ENCODE results near the gene PTBP3.
A peak's percentile ranks its signal among the peaks of the same experiment; 100 is the strongest.

PTBP3 gene

DNA sequence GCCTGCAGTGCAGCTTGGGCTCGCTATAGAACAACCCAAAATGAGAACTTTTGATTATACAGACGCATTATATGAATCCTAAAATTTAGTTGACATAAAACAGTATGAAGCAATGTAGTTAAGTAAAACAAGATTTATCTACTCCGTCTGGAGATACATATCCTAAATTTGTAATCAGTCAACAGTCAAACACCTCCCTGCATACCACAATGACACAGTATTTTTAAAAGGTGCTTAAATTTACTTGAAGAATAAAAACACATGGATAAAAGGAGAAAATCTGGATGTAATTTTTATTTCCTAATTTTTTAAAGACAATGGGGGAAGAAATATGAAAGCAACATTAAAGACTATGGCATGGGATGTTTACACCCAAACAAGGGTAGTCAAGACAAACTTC is 70.8 kb downstream of the PTBP3 start:
- DNase-seq, result no peak

DNA sequence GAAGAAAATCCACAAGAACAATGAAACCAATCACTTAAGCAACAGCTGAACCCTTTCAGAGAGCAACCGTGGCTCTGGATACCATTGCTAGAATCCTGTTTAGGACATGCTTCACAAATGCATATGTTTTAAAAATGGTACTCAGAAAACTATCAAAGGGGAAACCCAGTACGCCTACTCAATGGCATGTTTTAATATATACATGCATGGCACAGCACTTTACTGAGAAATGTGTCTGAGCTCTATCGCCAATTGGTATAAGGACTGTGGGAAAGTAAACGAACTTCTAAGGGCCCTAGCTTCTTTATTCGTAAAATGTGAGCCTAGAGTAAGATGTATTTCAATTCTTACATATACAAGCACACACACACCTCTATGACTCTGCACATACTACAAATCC is 72.3 kb downstream of the PTBP3 start:
- DNase-seq, result no peak

DNA sequence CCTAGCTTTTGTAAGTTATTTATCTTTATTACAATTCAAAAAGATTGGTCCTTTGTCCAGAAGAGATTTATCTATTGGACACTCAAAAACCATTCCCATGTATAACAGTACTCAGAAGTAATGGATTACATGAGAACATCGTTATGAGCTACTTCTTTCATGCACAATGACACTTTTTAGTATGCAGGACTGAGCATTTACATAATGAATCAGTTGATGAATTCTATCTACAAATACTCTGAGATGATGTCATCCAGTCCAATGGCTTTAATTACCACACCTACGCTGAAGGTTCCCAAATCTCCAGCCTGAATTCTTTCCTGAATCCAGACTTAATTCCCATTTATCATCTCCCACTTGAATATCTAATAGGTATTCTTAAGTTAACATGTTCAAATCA is 75.3 kb downstream of the PTBP3 start:
- no peak for DNase-seq

DNA sequence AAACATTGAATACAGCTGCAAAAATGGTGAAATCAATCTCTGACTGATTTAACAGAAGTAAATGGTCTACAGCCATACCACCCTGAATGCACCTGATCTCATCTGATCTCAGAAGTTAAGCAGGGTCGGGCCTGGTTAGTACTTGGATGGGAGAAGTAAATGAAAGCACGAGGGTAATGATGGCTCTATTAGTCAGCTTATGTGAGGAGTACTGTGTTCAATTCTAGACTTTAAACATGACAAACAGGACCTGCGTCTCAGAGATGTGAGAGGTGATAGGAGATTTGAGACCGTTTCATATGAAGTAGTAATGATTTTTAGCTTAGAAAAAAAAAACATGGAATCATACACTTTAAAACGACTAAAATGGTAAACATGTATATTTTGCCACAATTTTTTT is 81.2 kb downstream of the PTBP3 start:
- no peak for DNase-seq

DNA sequence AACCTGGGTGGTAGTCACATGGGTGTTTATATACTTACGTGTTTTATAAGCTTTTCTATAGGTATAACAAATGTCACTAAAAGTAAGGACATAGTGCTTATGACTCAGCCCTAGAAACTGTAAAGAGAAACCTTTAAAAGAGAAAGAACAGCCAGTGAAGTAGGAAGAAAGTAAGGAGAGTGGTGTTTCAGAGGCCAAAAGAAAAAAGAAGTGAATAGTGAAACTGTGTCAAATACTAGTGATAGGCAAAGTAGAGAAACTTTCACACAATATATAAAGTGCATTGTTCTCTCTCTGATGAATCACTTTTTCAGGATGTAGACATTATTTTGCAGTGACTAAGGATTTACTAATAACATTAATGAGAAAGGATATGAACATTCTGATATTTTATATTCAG is 84.1 kb downstream of the PTBP3 start:
- no peak for DNase-seq

DNA sequence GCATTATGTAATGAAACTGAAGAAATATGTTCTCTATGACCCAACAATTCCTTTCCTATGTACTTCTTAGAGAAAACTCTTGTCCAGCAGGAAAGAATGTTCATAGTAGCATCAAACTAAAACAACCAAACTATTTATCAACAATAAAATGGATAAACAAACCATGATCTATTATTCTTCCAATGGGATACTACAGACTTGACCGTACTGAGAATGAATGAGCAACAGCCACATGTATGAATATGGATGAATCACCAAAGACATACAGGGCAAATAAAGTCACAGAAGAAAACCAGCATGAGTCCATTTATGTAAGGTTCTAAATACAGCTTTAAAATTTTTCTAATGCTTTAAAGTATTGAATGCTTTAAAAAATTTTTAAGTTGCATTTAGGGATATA is 84.7 kb downstream of the PTBP3 start:
- no peak for DNase-seq

DNA sequence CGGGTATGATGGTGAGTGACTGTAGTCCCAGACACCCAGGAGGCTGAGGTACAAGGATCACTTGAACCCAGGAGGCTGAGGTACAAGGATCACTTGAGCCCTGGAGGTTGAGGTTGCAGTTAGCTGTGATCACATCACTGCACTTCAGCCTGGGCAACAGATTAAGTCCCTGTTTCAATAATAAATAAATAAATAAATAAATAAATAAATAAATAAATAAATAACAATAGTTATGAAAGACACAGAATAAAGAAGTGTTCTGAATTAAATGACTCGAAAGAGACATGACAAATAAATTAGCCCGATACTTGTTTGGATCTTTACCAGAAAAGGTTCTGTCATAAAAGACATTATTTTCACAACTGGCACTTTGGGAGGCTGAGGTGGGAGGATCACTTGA is 86.3 kb downstream of the PTBP3 start:
- DNase-seq, result no peak

DNA sequence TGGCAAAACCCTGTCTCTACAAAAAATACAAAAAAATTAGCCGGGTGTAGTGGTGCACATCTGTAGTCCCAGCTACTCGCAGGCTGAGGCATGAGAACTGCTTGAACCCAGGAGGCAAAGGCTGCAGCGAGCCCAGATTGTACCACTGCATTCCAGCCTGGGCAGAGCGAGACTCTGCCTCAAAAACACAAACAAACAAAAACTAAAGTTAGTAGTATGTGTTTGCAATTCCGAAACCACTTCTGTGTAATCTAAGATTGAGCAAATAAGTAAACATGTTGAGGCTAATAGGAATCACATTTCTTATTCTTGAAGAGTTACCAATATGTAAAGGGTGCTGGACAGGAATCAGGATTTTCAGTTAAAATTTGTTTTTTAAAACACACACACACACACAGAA is 88.3 kb downstream of the PTBP3 start:
- no peak for DNase-seq

DNA sequence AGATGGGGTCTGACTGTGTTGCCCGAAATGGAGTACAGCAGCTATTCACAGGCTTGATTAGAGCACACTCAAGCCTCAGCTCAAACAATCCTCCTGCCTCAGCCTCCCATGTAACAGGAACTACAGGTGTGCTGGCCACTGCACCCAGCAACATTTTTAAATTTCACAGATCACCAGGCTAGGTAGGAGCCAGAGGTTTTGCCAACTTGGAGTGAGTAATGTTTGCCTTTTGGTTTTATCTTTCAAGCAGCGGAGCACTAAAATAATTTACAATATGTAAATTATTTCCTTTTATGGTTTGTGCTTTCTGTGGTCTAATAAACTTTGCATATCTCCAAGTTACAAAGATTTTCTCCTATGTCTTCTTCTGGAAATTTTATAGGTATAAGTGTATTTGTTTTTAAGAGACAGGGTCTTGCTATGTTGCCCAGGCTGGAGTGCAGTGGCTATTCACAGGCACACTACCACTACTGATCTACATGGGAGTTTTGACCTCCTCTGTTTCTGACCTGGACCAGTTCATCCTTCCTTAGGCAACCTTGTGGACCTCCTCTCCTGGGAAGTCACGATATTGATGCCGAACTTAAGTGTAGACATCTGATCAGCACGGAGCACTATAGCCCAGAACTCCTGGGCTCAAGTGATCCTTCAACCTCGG is 91.1 kb downstream of the PTBP3 start:
- no peak for DNase-seq

DNA sequence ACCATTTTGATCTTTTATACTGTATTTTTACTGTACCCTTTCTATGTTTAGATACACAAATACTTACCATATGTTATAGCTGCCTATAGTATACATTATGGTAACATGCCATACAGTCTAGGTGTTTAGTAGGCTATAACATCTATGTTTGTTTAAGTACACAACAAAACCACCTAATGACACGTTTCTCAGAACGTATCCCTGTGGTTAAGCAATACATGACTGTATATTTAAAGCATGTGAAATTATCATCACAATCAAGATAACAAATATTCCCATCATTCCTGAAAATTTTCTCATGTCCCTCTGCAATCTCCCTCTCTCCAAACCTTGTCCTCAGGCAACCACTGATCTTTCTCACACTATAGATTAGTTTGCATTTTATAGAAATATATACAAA is 91.9 kb downstream of the PTBP3 start:
- no peak for DNase-seq

DNA sequence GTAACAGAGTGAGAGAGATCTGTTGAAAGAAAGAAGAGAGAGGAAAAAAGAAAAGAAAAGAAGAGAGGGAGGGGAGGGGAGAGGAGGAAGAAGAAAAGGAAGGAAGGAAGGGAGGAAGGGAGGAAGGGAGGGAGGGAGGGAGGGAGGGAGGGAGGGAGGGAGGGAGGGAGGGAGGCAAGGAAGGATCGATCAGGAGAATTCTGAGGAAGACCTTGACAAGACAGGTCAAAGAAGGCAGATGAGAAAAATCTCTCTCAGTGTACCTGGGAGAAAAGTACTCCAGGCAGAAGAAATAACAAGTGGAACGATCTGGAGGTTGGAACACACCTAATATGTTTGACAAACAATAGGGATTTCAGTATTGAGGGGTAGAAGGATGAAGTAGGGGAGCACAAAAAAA is 93.7 kb downstream of the PTBP3 start:
- no peak for DNase-seq

DNA sequence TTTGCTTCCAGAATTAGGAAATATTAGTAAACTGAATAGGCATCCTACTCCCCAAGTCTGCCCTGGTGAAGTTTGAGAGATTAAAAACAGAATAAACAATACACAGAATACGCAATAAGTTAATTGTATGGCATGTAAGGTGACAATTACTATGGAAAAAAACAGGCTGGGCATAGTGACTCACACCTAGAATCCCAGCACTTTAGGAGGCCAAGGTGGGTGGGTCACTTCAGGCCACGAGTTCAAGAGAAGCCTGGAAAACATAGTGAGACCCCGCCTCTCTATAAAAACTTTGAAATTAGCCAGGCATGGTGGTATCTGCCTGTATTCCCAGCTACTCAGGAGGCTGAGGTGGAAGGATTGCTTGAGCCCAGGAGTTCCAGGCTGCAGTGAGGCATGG is 94.1 kb downstream of the PTBP3 start:
- no peak for DNase-seq

DNA sequence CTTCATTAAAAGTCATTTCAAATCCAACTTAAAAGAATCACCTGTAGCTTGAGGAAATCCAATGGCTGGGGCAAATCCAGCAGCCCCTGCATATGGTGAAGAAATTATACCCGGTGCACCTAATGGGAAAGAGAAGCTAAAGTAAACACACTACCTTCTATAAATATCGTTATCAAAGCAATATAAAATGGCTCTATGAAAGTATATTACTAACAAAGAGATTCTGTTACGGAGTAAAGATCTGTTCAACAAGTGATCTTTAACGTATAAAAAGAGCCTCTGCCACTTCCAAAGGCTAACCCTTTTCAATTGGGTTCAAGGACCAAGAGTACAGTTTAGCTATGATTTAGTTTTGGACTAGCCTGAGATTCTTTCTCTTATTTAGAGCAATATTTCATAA is 98.6 kb downstream of the PTBP3 start:
- DNase-seq, result no peak

DNA sequence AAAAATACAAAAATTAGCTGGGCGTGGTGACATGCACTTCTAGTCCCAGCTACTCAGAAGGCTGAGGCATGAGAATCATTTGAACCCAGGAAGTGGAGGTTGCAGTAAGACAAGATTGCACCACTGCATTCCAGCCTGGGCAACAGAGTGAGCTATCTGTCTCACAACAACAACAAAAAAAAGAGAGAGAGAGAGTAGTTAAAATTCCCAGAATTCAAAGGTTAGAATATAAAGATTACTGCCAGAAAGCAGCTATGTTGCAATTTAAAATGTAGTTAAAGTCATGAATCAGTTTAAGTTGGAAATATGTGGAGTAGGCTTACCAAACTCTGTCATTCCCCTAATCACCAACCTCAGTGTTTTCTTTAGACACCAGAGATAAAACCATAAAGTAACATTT is 99.7 kb downstream of the PTBP3 start:
- DNase-seq, result no peak

DNA sequence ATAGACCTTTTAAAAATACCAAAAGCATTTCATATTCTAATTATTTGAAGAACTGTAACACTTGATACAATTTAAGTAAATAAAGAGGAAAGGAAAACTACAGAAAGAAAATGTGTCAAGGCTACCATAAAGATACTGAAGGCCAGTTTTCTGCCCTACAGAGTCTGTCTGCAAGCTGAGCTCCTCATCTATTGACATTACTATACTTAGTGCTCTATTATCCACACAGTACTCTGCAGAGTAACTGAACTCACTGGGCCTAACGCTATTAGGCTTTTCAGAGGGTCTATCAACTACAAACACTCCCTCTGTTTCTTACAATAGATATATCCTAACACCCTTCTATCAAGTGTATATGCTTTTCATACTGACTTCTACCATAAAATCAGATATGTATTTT is 101.2 kb downstream of the PTBP3 start:
- no peak for DNase-seq

DNA sequence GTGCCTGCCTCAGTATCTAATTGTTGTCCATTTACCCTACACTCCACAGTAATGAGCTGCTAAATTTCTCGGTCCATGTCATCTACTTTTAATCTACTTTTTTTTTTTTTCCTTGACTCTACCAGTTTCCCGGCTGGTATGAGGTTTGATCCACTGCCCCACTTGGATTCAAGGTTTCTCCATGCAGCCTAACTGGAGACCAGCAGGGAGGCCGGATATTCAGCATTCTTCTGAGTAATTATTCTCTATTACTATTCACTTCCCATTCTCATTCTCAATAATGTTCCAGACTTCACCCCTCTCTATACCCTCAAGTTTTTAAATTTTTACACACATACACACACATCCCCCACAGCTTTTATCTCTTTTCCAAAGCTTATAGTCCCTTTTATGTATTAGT is 107.3 kb downstream of the PTBP3 start:
- DNase-seq, result no peak

DNA sequence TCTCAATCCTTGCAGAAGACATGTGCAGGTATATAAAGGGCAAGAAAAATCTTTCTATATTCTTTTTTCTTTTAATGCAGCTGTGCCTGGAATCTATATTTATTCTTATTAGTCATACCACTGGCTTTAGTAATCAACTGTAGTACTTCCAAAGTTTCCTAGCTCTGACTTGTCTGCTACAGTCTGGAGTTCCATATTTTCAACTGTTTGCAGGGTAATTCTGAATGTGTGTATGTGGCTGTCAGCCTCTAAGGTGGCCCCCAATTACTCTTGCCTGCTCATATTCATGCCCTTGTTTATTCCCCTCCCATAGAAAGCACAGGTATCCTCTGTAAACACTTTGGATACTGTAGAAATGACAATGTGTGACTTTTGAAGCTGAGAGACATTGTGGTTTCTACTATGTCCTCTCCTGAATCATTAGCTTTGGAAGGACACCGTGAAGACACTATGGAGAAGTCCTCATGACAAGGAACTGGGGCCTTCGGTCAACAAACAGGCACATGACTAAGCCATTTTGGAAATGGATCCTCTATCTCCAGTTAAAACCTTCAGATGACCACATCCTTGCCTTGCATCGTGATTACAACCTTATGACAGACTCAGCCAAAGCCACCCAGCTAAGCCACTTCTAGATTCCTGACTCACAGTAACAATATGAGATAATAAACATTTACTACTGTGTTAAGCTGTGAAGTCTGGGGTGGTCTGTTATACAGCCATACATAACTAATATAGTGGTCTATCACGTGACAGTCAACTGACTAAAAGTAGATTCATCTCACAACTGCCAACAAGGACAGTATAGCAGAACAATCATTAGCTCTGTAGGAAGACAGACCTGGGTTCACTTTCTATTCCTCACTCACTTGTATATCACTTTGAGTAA is 108.8 kb downstream of the PTBP3 start:
- no peak for DNase-seq

DNA sequence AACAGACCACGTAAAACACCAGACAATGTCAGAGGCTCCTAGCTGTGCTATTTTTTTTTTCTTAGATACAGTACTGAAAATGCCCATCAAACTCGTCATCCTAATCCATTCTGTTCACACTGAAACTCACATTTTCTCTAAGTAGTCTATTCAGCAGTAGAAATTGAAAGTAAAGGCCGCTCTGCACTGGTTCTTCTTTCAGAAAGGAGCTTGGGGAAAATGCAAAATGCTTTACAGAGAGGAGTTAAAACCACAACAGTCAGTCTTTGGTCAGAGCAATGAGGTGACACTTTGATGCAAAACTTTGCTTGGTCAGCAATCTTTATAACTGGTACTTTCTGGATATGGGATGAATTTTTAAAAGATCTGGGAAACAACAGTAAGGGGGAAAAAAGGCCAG is 114.5 kb downstream of the PTBP3 start:
- DNase-seq, result no peak

DNA sequence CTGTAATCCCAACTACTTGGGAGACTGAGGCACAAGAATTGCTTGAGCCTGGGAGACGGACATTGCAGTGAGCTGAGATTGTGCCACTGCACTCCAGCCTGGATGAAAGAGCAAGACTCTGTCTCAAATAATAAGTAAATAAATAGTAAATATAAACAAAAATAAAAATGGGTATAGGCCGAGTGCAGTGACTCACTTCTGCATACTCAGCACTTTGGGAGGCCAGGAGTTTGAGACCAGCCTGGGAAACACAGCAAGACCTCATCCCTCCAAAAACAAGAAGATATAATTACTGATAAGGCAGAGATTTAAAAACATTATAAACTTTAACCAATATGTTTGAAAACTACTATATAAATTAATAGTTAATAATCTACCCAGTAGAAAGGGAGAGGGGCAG is 120.5 kb downstream of the PTBP3 start:
- DNase-seq, result no peak

DNA sequence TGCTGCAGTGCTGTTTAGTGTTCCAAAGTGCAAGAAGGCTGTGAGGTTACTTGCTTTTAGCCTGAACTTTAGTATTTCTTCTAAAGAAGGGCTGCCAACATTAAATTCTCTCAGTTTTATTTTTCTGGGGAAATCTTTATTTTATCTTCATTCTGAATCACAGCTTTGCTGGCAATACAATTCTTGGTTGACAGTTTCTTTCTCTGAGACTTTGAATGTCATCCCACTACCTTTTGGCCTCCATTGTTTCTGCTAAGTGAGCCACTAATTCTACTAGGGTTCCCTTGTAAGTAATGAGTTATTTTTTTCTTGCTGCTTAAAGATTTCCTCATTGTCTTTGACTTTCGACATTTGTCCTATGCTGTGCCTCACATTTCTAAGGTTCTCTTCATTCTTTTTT is 126.0 kb downstream of the PTBP3 start:
- DNase-seq, result no peak

DNA sequence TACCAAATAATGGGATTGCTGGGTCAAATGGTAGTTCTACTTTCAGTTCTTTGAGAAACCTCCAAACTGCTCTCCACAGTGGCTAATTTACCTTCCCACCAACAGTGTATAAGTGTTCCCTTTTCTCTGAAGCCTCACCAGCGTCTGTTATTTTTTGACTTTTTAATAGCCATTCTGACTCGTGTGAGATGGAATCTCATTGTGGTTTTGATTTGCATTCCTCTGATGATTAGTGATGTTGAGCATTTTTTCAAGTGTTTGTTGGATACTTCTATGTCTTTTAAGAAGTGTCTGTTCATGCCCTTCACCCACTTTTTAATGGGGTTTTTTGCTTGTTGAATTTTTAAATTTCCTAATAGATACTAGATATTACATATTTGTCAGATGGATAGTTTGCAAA is 129.9 kb downstream of the PTBP3 start:
- DNase-seq, result no peak

DNA sequence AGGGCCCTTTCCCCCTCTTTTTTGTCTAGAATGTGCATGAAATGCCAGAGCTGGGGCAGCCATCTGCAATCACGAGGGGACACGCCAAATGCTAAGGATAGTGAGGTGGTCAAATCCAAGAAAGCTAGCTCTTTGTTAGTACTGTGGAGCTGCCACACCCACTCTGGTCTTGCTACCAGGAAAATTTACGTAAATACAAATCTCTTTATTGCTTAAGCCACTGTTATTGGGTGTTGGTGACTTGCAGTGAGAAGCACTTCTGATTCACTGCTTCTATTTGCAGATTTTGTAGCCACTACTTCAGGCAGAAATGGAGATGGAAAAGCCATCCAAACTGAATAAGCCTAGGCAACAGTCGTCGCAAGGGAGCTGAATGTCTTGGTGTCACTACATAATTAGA is 132.7 kb downstream of the PTBP3 start:
- no peak for DNase-seq

DNA sequence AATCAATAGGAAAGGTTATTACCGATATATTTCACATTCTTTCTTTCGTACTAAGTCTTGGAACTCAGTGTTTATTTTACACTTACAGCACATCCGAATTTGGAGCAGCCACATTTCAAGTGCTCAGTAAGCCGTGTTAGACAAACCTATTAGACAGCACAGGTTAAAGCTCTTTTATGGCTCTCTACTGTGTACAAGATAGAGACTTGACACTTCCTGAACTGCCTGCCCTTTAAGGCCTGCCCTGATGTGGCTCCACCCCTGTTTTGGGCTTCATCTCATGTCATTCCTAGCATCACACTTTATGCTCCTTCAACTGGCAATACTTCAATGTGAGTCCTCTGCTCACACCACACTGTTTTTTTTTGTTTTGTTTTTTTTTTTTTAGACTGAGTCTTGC is 134.8 kb downstream of the PTBP3 start:
- DNase-seq, result peak; percentile 20

DNA sequence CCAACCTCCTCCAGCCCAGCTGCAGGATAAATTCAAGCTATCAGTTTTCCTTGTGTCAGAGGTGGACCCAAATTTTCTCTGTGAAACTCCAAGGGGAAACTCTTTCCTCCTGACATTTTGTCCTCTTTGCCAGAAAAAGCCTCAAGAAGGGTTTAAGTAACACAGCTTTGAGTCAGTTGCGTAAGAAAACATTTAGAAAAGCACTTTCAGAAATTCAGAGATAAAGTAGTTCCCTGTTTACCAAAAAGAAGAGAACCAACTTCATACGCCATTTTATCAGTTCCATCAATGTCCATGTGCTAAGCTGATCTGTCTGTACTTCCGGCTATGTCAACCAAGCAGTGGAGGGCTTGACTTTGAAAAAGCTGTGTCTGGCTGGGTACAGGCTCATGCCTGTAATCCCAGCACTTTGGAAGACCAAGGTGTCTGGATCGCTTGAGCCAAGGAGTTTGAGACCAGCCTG is 138.4 kb downstream of the PTBP3 start:
- no peak for DNase-seq
